HFF-Myc (cell line): ENCODE measurements around the gene KCNC1.

Experiments used
- DNase-seq: peaks from one replicate; pipeline ENCODE4 v3.0.0-alpha.2; 2011; ENCODE audit warnings: low read depth; ENCODE audit errors: extremely low read depth
- H3K4me3 ChIP-seq: replicated peaks from 2 replicates; pipeline ENCODE4 v1.5.1; 2011; ENCODE audit warnings: low read depth, mild to moderate bottlenecking, control low read depth, low read length
- TF ChIP-seq, protein P1 (sequence below): IDR thresholded peaks from 2 replicates; pipeline ENCODE4 v1.5.1; 2012; ENCODE audit warnings: mild to moderate bottlenecking, low read depth, low read length, control low read depth; ENCODE audit errors: missing control alignments

The KCNC1 gene

DNA sequence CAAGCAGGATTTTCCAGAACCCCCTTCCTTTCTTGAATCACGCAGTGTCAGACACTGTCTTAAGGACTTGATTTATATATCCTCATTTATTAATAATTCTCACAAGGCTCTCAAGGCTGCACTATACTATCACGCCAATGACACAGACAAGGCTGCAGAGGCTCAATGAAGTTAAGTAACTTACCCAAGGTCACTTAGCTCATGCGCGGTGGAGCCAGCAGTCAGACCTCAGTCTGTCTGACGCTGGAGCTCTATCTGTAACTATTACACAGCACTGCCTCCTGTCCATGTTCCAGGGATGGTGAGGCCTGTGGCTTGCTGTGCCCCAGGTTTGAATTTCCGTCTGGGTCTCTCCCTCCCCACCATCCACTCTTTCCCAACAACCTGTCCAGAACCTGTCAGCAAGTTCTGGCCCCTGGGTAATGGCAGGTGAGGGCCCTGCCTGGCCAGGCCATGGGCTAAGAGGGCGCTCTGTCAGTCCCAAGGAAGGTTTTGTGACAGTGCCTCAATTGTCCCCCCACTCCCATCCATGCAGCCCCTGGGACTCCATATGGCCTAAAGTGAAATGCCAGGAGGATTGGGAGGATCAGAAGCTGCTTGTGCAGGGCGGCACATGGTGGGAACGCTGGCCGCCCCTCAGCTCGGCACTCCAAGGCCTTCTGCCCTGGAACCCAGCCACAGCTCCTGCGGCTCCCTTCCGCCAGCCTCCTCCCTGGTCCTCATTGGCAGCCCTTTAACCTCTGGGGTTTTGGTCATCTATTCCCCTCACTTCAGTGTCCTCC lies 8.6 kb downstream of the KCNC1 start:
- no peak overlapping the region for H3K4me3 ChIP-seq
- TF ChIP-seq, protein P1, sequence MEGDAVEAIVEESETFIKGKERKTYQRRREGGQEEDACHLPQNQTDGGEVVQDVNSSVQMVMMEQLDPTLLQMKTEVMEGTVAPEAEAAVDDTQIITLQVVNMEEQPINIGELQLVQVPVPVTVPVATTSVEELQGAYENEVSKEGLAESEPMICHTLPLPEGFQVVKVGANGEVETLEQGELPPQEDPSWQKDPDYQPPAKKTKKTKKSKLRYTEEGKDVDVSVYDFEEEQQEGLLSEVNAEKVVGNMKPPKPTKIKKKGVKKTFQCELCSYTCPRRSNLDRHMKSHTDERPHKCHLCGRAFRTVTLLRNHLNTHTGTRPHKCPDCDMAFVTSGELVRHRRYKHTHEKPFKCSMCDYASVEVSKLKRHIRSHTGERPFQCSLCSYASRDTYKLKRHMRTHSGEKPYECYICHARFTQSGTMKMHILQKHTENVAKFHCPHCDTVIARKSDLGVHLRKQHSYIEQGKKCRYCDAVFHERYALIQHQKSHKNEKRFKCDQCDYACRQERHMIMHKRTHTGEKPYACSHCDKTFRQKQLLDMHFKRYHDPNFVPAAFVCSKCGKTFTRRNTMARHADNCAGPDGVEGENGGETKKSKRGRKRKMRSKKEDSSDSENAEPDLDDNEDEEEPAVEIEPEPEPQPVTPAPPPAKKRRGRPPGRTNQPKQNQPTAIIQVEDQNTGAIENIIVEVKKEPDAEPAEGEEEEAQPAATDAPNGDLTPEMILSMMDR = no peak
- DNase-seq = no peak

DNA sequence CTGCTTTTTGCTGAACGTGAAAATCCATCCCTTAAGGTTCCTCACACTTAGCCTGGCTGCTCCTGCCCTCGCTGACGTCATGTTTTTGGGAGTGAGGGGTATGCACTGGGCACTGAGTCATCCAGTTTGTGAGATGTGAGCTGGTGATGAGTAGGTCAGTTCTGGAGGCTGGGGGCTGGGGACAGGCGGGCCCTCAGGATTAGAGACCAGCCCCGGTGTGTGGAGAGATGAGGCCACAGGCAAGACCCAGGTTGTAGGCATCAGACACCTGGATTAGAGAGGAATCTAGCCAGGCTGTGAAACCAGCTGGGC lies 9.2 kb downstream of the KCNC1 start:
- TF ChIP-seq, protein P1 = no peak
- no peak for DNase-seq
- no peak overlapping the region for H3K4me3 ChIP-seq

DNA sequence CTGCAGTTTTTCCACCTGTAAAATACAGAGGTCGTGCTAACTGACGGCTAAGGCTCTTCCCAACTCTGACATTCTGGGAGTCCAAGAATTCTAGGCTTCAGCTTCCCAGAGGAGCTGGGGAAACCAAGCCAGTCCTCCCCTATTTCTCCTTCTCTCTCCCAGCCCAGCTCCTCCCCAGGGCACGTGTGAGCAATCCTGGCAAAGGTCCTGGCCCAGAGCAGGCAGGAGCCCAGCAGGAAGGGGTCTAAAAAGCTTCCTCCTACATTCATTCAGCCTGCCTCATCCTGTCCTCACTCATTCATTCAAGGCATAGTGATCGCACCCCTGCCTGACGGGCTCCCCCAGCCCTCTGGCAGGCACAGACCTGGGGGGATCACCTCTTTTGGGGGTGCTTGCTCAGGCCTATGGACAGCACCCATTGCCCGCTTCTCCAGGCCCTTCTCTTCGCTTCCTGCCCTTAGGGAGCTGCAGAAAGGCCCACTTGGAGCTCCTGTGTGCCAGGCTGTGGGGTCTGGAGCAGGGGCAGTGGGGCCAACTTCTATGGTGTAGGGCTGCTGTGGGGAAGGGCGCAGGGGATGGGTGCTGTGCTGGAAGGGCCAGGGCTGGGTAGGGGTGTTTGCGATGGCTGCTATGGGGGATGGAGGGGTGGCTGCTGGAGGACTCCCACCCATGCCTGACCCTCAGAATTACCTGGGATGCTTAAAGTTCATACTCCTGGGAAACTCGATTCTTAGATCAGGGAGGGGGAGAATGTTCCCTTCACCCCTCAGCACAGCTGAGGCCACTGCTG lies 9.8 kb downstream of the KCNC1 start:
- DNase-seq = no peak
- TF ChIP-seq, protein P1 = no peak

DNA sequence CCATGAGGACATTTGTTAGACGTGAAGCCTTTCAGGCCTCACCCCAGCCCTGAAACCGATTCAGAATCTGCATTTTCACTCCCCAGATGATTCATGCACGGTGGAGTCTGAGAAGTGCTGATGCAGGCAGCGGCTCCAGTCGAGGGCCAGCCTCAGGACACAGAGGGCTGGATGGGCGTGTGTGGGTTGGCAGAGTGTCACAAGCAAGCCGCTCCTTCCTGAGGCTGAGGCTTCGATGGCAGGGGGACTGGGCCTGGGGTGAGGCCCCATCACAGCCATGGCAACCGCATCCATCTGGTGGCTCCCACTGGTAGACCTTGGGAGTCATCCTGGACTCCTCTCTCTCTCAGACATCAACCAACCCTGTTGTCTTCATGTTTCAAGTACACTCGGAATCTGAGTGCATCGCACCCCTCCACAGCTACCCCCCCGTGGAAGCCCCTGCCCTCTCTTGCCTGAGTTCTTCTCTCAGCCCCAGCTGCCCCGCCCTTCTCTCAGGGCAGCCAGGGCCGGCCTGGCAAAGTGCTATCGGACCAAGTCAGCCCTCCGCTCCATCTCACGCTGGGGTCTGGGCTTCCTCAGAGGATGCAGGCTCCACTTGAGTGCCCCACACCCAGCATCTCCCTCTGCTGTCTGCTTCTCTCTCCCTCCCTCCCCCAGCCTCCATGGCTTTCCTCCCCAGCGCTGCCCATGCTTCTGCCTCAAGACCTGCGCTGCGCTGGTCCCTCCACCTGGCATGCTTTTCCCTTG lies 10.6 kb downstream of the KCNC1 start:
- H3K4me3 ChIP-seq = no peak overlapping the region
- DNase-seq = no peak
- TF ChIP-seq, protein P1 = no peak

More for the DNA sequence above, 9.8 kb downstream of the KCNC1 start:
- no peak overlapping the region for H3K4me3 ChIP-seq

DNA sequence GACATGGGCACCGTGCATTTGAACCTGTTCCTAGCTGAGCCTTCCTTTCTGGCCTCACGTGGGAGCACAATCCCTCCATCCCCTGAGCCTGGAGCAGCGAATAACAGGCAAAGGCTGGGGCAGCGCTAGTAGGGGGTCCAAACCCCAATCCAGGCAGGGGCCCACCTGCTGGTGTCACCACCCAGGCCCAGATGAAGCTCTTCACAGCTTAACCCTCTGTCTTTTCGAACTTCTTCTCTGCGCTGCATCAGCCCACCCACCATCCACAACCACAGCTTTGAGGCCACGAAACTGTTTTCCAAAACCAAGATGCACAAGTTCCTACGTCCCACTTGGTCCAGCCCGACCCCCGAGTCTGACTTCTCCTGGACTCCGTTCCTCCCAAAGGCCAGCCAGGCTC lies 11.5 kb downstream of the KCNC1 start:
- TF ChIP-seq, protein P1 = no peak
- no peak overlapping the region for H3K4me3 ChIP-seq
- no peak for DNase-seq

DNA sequence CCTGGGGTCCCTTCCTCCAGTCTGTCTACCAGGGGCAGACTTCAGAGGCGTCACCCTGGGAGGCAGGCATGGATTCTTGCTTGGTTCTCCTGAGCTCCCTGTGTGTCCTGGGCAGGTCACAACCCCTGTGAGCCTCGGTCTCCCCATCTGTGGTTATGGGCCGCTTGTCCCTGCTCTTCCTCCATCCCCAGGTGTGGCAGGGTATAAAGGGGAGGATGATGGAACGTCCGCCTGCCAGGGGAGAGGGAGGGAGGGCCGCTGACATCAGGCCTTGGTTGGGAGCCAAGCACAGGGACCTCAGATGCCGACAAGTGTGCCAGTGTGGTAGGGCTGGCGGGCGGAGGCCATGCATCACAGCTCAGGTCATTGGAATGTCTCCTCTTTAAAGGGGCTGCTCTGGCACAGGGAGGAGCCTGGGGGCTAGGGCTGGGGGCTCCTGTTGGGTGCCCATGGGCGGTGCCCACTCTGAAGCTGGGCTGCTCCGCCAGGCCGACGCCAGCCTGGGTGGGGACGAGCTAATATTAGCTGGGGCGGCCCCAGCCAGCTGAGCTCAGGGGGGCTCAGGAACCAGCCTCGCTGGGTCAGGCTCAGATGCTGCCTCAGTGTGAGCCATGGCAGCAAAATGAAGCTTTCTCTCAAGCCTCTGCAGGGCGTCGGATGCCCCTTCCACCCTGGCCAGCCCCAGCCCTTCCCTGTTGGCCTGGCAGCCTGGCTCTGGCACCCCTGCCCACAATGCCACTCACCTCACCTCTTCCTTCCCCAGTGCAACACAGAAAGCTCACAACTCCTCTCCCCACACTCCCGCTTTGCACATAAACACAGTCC lies 12.8 kb downstream of the KCNC1 start:
- TF ChIP-seq, protein P1 = no peak
- H3K4me3 ChIP-seq = no peak overlapping the region
- no peak for DNase-seq
